IMR-90 (cell line): ENCODE data around the gene ANG. TPM values are rescaled to one million over a fixed set of nuclear protein-coding genes. Genes with fewer than 3 reads are reported as not detected.

Experiments used
- ATAC-seq: fragments of 200-7000 bp; cut with Tn5 transposase; 2 replicates; pipeline ENCODE4 v1.9.1; 2020; ENCODE audit warnings: low read depth, mild to moderate bottlenecking, moderate library complexity
- BruUV-seq: library from RNA; stranded (reverse); fragments of 400-500 nt; replicated peaks from 2 replicates; lab custom pipeline; 2021; lab: Mats Ljungman, UMichigan
- CTCF ChIA-PET: fragments of 300-600 bp; formaldehyde crosslinking; extraction: SDS; loops from one replicate; lab custom pipeline; 2021; ENCODE audit warnings: antibody characterized with exemption; lab: Yijun Ruan, JAX
- POLR2A ChIA-PET: fragments of 300-600 bp; sonication (Branson Sonifier 250); formaldehyde crosslinking; loops from one replicate; lab custom pipeline; 2022; ENCODE audit warnings: antibody characterized with exemption; ENCODE audit not compliant: unreplicated experiment; lab: Charles Lee
- DNase-seq: peaks from one replicate; pipeline ENCODE4 v3.0.0; 2013
- H2AFZ ChIP-seq: replicated peaks from 2 replicates; pipeline ENCODE3; 2013; ENCODE audit warnings: low read length, mild to moderate bottlenecking; ENCODE audit not compliant: poor library complexity
- H2AK5ac ChIP-seq: 2 replicates; pipeline ENCODE4 v1.6.1; 2013; ENCODE audit warnings: low read depth, low read length, inconsistent platforms
- H2AK9ac ChIP-seq: replicated peaks from 2 replicates; pipeline ENCODE3; 2013; ENCODE audit warnings: mild to moderate bottlenecking, low read depth, low read length, moderate library complexity; ENCODE audit not compliant: poor library complexity
- H2BK120ac ChIP-seq: 2 replicates; pipeline ENCODE4 v1.6.1; 2013; ENCODE audit warnings: low read depth, low read length, inconsistent platforms
- H2BK15ac ChIP-seq: 3 replicates; pipeline ENCODE4 v1.6.1; 2013; ENCODE audit warnings: low read depth, low read length, inconsistent platforms
- H2BK20ac ChIP-seq: 2 replicates; pipeline ENCODE4 v1.6.1; 2013; ENCODE audit warnings: low read depth, mild to moderate bottlenecking, inconsistent platforms, low read length, moderate library complexity
- H2BK5ac ChIP-seq: 2 replicates; pipeline ENCODE4 v1.6.1; 2013; ENCODE audit warnings: mild to moderate bottlenecking, low read depth, low read length, inconsistent platforms; ENCODE audit not compliant: poor library complexity, severe bottlenecking
- H3K14ac ChIP-seq: replicated peaks from 2 replicates; pipeline ENCODE4 v1.6.1; 2013; ENCODE audit warnings: low read depth, low read length, inconsistent platforms
- H3K18ac ChIP-seq: 2 replicates; pipeline ENCODE4 v1.6.1; 2013; ENCODE audit warnings: low read depth, low read length, control low read depth
- H3K23ac ChIP-seq: 2 replicates; pipeline ENCODE4 v1.6.1; 2013; ENCODE audit warnings: low read depth, low read length, inconsistent platforms
- H3K27ac ChIP-seq: 2 replicates; pipeline ENCODE4 v1.5.1; 2013; ENCODE audit warnings: mild to moderate bottlenecking, control low read depth, low read length; ENCODE audit not compliant: insufficient read depth
- H3K27me3 ChIP-seq: 2 replicates; pipeline ENCODE4 v1.6.1; 2013; ENCODE audit warnings: low read length; ENCODE audit not compliant: control insufficient read depth, insufficient read depth
- H3K36me3 ChIP-seq: 2 replicates; pipeline ENCODE4 v1.6.1; 2013; ENCODE audit warnings: low read length, mixed read lengths; ENCODE audit not compliant: control insufficient read depth, insufficient read depth
- H3K4ac ChIP-seq: 2 replicates; pipeline ENCODE4 v1.6.1; 2013; ENCODE audit warnings: low read depth, low read length, inconsistent platforms
- H3K4me1 ChIP-seq: 2 replicates; pipeline ENCODE4 v1.6.1; 2013; ENCODE audit warnings: low read length, mixed read lengths; ENCODE audit not compliant: control insufficient read depth, insufficient read depth
- H3K4me2 ChIP-seq: 2 replicates; pipeline ENCODE4 v1.6.1; 2013; ENCODE audit warnings: low read depth, mild to moderate bottlenecking, control low read depth, low read length, moderate library complexity
- H3K4me3 ChIP-seq: 2 replicates; pipeline ENCODE4 v1.5.1; 2013; ENCODE audit warnings: low read depth, mild to moderate bottlenecking, control low read depth, low read length, moderate library complexity; ENCODE audit not compliant: insufficient read depth
- H3K56ac ChIP-seq: 2 replicates; pipeline ENCODE4 v1.6.1; 2013; ENCODE audit warnings: low read length, inconsistent platforms; ENCODE audit not compliant: insufficient read depth; ENCODE audit errors: extremely low read depth
- H3K79me1 ChIP-seq, 2 experiments: 2 replicates each; pipeline ENCODE4 v1.6.1; 2013; ENCODE audit warnings: low read length in 2 of 2, inconsistent platforms in 1 of 2, low read depth in 1 of 2
- H3K9ac ChIP-seq: 2 replicates; pipeline ENCODE4 v1.6.1; 2013; ENCODE audit warnings: low read depth, low read length, control low read depth
- H3K9me1 ChIP-seq: 2 replicates; pipeline ENCODE4 v1.6.1; 2013; ENCODE audit warnings: low read length, inconsistent platforms; ENCODE audit not compliant: insufficient read depth
- H3K9me3 ChIP-seq: 2 replicates; pipeline ENCODE4 v1.6.1; 2013; ENCODE audit warnings: low read length; ENCODE audit not compliant: control insufficient read depth, insufficient read depth
- H4K20me1 ChIP-seq: 2 replicates; pipeline ENCODE4 v1.6.1; 2013; ENCODE audit warnings: low read length, inconsistent platforms; ENCODE audit not compliant: insufficient read depth
- H4K5ac ChIP-seq: 2 replicates; pipeline ENCODE4 v1.6.1; 2013; ENCODE audit warnings: mild to moderate bottlenecking, low read depth, low read length, control low read depth
- H4K8ac ChIP-seq, 2 experiments: 2 replicates each; pipeline ENCODE4 v1.6.1; 2013; ENCODE audit warnings: low read depth in 2 of 2, low read length in 2 of 2, control low read depth in 1 of 2, inconsistent platforms in 1 of 2
- H4K91ac ChIP-seq: 2 replicates; pipeline ENCODE4 v1.6.1; 2013; ENCODE audit warnings: low read depth, low read length, inconsistent platforms; ENCODE audit not compliant: insufficient read depth
- BHLHE40 ChIP-seq: fragments of 150-350 bp; IDR thresholded peaks from 2 replicates; pipeline ENCODE4 v1.6.1; 2016; ENCODE audit warnings: mild to moderate bottlenecking, low read depth, low read length
- CEBPB ChIP-seq: IDR thresholded peaks from 2 replicates; pipeline ENCODE4 v1.6.1; 2012; ENCODE audit warnings: low read depth, low read length, improper control_type of control experiment
- FOS ChIP-seq: fragments of 150-350 bp; IDR thresholded peaks from 2 replicates; pipeline ENCODE4 v1.6.1; 2016; ENCODE audit warnings: low read depth, low read length
- MAFK ChIP-seq: IDR thresholded peaks from 2 replicates; pipeline ENCODE4 v1.6.1; 2012; ENCODE audit warnings: low read depth, low read length, improper control_type of control experiment
- RFX5 ChIP-seq: IDR thresholded peaks from 2 replicates; pipeline ENCODE4 v1.8.0; 2012; ENCODE audit warnings: low read depth, mild to moderate bottlenecking, low read length, moderate library complexity
- WGBS, 2 experiments: methylation state at CpG; one replicate each; pipeline versions ENCODE4 v1.1.5 to v1.1.7; 2013; ENCODE audit warnings: missing lambda C conversion rate in 2 of 2; ENCODE audit not compliant: insufficient read length in 1 of 2; ENCODE audit errors: extremely low coverage in 2 of 2; 5-methylcytosine and 5-hydroxymethylcytosine counted together
- dilution Hi-C: fragments of 300-500 bp; cut with HindIII; formaldehyde crosslinking; loops from one replicate; pipeline ENCODE4 v1.14.3; 2018; ENCODE audit warnings: low sequenced_read_pairs; ENCODE audit not compliant: unreplicated experiment
- in situ Hi-C: fragments of 300-500 bp; cut with MboI; formaldehyde crosslinking; loops from 3 replicates; pipeline ENCODE4 v1.14.3; 2019; ENCODE audit warnings: low sequenced_read_pairs, inconsistent platforms, mixed read lengths
- intact Hi-C: fragments of 100-400 bp; cut with micrococcal nuclease; formaldehyde crosslinking; loops from 2 replicates; pipeline ENCODE4 v1.10.0; 2022
- polyA plus RNA-seq, 3 experiments: library from polyadenylated mRNA; depleted of rRNA; stranded (reverse); fragments of >200 nt; gene quantifications; 2 replicates each; pipeline ENCODE4 v1.2.3, GENCODE V29; 2012; ENCODE audit warnings: low replicate concordance in 1 of 3
- total RNA-seq: library from RNA; depleted of rRNA; stranded (reverse); fragments of >200 nt; gene quantifications from 2 replicates; pipeline ENCODE4 v1.2.3, GENCODE V29; 2012
- TF ChIP-seq, protein P1 (sequence below): conservative IDR thresholded peaks from 2 replicates; pipeline ENCODE4 v1.5.1; 2012; ENCODE audit warnings: mild to moderate bottlenecking, low read depth, low read length, improper control_type of control experiment

The ANG gene
- total and polyA plus RNA-seq, 2 of the 4 experiments (the other 2 are of a cell fraction) = 3.6 to 4.7 TPM

DNA sequence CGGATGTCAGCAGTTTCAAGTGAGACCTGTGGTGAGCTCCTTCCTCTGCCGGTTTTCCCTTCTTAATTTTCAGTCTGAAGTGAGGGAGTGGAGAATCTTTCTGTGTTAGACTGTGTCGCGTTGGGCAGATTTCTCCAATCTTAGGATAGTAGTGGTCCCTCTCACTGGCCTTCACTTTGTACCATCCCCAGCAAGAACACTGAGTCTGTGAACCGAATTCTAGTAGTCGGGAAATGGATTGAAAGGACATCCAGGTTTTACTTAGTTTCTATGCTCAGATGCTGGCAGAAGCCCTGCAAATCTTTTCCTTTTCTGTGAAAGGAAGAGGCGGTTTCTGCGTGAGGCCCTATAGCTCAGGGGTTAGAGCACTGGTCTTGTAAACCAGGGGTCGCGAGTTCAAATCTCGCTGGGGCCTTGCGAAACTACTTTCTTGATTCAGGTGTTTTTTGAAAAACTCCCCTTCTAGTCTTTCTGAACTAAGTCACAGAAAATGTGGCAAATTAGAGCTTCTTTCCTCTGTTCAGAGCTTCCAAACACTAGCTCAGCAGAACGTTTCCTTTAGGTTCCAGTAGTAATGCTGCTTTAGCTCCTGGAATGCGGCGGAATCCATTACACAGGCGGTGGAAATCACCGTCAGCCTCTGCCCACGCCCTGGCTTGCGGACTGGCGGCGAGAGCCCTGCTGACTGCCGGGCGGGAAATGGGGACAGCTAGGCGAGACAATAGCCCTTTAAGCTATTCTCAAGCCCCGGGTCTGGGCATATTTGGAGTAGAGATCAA is 7.0 kb upstream of the ANG start:
- Histone ChIP-seq H3K27me3 (no peaks in the 10 kb centered on the region), H2BK5ac (peak overlapping the region; percentile 89), H2AK9ac (peak overlapping the region; percentile 32), H3K4ac (peak overlapping the region; percentile 82), H4K20me1 (peaks cover 6% of the 10 kb centered on the region), H3K18ac (no peak overlapping the region), H4K91ac (peak overlapping the region; percentile 65), H3K23ac (peak overlapping the region; percentile 44), H3K4me2 (peak overlapping the region; percentile 85), H2BK20ac (no peak overlapping the region), H2AFZ (peak overlapping the region; percentile 98), H3K4me1 (no peaks in the 10 kb centered on the region), H3K14ac (peak overlapping the region; percentile 17; the same call in 1 of the 2 replicates), H3K4me3 (peak overlapping the region; percentile 65), H3K27ac (peak overlapping the region; percentile 89), H3K9me1 (peaks cover 4% of the 10 kb centered on the region; the same call in 1 of the 2 replicates), H4K5ac (peak overlapping the region; percentile 74), H3K9ac (peak overlapping the region; percentile 79), H2BK15ac (no peak overlapping the region), H3K56ac (peak overlapping the region; percentile 37), H3K9me3 (no peaks in the 10 kb centered on the region), H2AK5ac (no peak overlapping the region; the same call in 1 of the 2 replicates), H3K79me1 (0 out of 4 replicates have a peak, but pooled peaks cover 0 to 3% of the 10 kb centered on the region in 2 experiments), H2BK120ac (0 out of 2 replicates have a peak overlapping the region, but pooled peaks have one; percentile 12), H3K36me3 (no peaks in the 10 kb centered on the region), H4K8ac (peak overlapping the region; percentile 50 to 93)
- ATAC-seq (peak; percentile 11), DNase-seq (peak; percentile 87)
- in situ Hi-C loops = loop anchor here (5.0 to 10.0 kb wide), 3 partner anchors 49 to 357 kb away; partner anchors contain the start of gene TEP1
- WGBS, 2 experiments = 0% methylated on average over 12 of the region's 25 CpGs; no CpG with 5 or more reads in 1 of the 2 experiments
- ChIA-PET POLR2A (interaction anchor here (1.6 kb wide), 1 partner anchor 220 kb away, joined by 4 read pairs; the partner anchor contains the start of gene PIP4P1), CTCF (interaction anchor here (1.4 to 2.0 kb wide), 3 partner anchors 9 to 290 kb away, joined by 4 to 7 read pairs (median 4); no protein-coding TSS in a partner anchor)
- dilution Hi-C loops = no loop called here
- intact Hi-C loops = loop anchor here (1.0 to 5.0 kb wide), 5 partner anchors 48 to 421 kb away; partner anchors contain the start of genes PARP2, TEP1 and TMEM253
- no peak for TF ChIP-seq BHLHE40
- TF ChIP-seq FOS = peak; percentile 86
- TF ChIP-seq, protein P1, sequence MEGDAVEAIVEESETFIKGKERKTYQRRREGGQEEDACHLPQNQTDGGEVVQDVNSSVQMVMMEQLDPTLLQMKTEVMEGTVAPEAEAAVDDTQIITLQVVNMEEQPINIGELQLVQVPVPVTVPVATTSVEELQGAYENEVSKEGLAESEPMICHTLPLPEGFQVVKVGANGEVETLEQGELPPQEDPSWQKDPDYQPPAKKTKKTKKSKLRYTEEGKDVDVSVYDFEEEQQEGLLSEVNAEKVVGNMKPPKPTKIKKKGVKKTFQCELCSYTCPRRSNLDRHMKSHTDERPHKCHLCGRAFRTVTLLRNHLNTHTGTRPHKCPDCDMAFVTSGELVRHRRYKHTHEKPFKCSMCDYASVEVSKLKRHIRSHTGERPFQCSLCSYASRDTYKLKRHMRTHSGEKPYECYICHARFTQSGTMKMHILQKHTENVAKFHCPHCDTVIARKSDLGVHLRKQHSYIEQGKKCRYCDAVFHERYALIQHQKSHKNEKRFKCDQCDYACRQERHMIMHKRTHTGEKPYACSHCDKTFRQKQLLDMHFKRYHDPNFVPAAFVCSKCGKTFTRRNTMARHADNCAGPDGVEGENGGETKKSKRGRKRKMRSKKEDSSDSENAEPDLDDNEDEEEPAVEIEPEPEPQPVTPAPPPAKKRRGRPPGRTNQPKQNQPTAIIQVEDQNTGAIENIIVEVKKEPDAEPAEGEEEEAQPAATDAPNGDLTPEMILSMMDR = no peak
- TF ChIP-seq CEBPB = 0 out of 2 replicates have a peak, but pooled peaks have one; percentile 57
- peak; percentile 100 for TF ChIP-seq MAFK
- TF ChIP-seq RFX5 = no peak
- no TSS peak for BruUV-seq
